DMS53 treated with DMSO at 0.1 percent for 48 hours (cell line): ENCODE results near the gene PCCA.

ENCODE experiments used
- DNase-seq: peaks from one replicate; lab custom pipeline; 2025; ENCODE audit not compliant: unreplicated experiment; lab: John Stamatoyannopoulos, UW

Gene PCCA

DNA sequence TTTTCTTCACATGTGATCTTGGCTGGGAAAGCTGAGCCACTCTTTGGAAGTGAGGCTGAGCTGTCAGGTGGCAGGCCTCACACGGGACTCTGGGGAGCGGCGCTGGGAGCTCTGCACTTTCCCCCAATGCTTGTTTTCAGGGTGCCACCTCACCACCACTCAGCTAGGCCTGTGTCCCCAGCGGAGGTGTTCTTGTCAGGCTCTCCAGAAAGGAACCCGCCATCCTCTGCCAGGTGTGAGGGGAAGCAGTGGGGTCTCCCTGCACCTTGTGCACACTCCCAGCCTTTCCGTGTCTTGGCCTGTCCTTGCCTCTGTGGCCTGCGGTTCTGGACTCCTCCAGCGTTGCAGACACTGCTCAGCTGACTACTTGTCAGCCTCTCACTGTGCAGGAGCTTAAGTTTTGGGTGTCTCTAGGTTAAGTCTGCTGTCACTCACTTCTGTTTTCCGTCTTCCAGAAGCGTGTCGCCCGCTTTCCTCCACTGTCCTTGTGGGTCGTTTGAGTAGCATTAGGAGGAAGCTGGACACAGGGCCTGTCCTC lies 447.8 kb downstream of the PCCA start:
- no peak for DNase-seq

DNA sequence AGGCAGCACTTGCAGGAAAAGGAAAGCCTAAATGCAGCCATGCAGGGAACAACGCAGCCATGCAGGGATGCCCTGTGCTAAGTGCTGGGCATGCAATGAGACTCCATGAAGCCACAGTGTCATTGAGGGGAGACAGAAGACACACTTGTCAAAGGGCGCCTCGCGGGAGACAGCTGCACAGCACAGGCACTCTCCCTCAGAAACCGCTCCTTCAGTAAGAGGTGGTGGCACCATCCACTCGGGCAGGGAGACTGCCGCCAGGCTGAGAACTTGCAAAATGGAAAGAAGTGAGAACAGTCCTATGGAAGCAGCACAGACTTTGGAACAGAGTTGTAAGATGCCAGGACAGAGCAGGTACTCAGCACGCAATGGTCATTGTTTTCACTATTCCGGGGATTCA lies 448.6 kb downstream of the PCCA start:
- DNase-seq, result no peak

- DNase-seq, result no peak
Observed at GRCh38 chr13:100537951-100538462, 449.1 kb downstream of the PCCA start.

DNA sequence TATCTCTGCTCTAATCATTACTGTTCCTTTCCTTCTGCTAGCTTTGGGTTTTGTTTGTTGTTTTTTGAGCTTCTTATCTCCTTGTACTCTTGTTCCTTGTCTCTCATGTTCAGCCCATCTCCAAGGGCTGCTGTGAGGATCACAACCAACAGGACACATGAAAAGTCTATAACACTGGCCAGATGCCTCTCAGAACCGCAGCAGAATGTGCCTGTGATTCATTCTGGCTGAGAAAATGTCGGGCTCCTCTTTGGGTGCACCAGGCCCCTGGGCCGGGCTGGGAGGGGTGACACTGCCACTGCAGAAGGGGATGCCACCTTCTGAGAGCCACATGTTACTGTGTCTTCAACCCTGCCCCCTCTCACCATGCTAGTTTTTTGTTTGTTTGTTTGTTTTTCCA lies 451.7 kb downstream of the PCCA start:
- no peak for DNase-seq

GRCh38 chr13:100541897-100542825 lies 453.3 kb downstream of the PCCA start:
- no peak for DNase-seq

DNA sequence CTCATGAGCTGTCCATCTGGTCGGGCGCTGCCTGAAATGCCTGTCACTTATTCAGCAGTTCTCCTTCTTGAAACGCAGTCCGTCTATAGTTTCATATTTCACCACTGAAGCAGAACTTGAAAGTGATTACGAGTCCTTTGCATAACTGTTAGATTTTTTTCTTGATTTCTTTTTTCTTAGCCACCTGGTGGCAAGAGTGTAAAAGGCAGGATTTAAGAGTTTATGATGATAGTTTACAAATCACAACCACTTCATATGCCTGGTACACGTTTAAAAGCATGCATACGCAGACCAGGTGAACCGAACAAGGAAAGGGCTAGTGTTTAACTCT lies 453.9 kb downstream of the PCCA start:
- no peak for DNase-seq

DNA sequence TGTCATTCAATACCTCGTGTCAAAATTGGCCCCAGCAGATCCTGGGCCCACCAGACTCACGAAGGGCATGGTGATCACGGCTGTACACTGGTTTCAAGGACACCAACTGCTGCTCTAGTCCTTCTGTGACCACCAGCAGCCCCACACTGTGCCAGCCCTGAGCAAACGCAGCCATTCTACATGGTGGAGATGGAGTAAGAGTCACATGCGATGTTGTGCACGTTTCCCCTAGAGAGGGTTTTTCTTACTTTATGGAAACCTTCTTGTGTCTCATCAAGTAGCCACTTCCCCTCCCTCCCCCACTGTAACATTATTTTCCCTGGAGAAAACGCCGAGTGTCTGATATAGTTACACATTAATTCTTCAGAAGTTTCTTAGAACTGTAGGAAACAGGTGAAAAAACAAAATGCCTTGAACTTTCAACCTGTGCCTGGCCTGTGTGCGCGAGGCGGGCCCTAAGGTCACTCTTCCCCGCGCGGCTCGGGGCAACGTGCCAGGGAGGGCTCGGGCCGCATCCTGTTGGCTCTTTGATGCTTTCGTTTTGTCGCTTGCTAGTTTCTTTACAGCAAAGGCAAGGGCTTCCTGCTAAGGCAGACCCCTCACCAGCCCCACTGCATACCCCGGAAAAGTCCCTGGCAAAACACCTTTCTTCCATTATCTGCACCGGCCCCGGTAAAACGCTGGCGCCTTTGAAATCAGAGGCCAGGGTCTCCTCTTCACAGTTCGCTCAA lies 455.1 kb downstream of the PCCA start:
- DNase-seq, result no peak

DNA sequence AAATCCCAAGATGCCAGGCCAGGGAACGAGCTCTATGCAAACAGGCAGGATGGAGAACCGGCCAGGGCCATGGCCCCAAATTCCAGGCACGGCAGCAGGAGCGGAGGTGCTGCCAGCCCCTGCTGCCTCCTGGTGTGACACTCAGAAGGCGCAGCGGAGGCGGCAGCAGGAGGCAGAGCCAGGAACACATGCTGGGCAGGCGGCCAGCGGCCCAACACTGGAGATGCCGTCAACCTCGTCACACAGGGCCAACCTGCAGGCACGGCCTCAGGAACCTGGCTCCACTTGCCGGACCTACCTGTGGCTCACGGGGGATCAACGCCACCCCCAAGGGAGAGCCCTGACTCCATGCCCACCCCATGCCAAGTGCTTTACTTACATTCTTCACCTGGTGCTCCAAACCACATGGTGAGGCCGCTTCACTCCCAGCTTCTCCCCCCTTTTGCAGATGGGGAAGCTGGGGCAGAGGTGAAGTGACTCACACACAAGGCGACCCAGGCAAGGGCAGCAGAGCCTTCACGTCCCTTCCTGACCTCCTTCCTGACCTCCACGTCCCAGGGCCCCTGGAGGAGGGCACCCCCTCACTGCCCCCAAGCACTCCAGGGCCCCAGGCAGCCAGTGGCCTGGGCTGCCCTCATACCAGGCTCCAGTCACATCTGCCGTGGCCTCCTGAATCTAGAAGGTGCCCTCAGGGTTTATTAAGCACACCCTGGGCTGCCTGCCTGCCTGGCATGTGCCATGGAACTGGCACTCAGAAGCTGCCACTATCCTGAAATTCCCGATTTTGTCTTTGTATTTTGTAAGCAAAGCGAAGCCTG lies 456.2 kb downstream of the PCCA start:
- no peak for DNase-seq

- DNase-seq, result no peak
Observed at GRCh38 chr13:100545684-100546061, 456.8 kb downstream of the PCCA start.

- no peak for DNase-seq
Observed at GRCh38 chr13:100546713-100547405, 458.0 kb downstream of the PCCA start.

- DNase-seq, result no peak
Observed at GRCh38 chr13:100547791-100548201, 458.9 kb downstream of the PCCA start.

DNA sequence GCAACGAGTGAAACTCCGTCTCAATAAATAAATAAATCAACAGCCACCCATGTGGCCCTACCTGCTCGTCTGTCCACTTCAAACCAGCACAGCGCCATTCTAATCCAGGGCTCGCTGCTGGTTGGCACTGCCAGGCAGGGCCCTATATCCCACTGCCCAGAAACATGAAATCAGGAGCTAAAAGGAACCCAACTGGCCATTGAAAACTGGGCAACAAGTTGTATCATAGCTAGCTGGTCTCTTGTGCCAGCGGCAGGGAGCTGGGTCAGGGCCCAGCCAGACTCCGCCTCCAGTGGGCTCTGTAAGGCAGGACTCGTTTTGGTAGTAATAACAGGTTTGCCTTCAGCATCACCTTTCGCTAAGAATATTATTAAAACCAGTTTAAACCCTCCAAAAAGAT lies 460.4 kb downstream of the PCCA start:
- no peak for DNase-seq

DNA sequence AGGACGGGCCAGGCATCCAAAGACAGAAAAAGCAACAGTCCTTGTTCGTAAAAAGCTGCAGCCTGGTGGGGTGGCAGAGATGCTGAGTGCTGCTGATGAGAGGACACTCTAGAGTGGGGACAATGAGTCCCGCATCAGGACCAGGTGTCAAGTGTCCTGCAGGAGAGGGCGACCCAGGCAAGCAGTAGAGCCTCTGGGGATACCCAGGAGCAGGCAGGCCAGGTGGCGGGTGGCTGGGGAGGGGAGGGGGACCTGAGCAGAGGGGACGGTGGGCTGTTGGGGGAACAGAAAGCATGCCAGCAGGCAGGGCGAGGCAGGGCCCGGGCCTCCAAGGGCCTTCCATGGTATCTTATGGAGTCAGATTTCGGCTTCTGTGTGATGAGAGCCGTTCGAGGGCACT lies 463.9 kb downstream of the PCCA start:
- no peak for DNase-seq

DNA sequence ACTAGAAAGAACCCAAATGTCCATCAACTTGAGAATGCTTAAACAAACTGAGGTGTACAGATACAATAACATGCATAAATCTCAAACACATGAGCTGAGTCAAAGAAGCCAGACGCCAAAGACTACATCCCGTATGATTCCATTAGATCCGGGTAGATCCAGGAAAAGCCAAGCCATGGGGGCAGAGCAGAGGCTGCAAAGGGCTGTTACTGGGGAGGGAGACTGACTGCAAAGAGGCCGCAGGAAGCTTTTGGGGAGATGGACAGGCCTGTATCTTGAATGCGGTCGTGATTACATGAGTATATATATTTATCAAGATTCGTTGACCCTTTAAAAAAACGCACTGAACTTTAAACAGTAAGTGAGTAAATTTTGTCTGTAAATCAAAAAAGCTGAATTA lies 471.0 kb downstream of the PCCA start:
- no peak for DNase-seq

DNA sequence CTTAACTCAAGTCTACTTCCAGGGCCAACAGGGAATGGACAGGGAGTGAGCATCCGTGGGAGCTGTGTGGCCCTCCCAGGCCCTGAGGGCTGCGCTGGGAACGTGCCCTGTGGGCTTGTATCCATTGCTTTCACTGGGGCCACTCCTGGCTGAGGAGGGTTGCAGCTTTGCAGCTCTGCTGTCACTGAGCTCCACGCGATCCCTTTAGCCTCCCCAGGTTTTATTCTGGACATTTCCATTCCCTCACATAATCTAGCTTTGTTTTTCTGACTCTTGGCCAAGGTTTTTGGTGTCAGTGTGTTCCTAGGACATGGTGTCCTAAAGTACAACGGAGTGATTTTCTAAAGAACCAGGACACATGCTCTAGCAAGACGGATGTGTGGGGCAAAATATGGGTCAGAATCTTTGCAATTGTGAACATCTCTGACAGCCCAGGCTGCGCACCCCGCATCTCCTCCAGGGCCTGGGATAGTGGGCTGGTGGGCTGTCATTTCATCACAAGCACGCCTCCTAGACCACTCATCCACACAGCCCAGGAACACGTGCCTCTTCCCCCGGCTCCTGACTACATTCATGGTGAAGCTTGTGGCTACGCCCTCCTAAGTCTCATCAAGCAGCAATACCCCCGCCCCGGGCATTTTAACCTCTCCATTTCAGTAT lies 471.7 kb downstream of the PCCA start:
- no peak for DNase-seq

DNA sequence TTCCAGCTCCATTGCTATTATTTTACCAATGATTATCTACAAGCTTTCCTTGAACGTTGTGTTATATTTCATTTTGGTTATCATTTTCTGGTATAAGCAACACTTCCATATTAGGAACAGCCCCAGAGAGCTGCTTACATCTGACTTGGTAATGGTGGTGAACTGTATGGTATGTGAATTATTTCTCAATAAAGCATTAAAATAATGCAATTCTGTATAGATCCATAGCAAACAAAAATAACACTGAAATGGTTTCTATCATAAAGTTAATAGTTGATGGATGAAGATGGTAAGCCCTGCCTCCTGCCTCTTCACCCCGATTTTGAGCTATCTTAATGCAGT lies 472.2 kb downstream of the PCCA start:
- DNase-seq, result no peak

DNA sequence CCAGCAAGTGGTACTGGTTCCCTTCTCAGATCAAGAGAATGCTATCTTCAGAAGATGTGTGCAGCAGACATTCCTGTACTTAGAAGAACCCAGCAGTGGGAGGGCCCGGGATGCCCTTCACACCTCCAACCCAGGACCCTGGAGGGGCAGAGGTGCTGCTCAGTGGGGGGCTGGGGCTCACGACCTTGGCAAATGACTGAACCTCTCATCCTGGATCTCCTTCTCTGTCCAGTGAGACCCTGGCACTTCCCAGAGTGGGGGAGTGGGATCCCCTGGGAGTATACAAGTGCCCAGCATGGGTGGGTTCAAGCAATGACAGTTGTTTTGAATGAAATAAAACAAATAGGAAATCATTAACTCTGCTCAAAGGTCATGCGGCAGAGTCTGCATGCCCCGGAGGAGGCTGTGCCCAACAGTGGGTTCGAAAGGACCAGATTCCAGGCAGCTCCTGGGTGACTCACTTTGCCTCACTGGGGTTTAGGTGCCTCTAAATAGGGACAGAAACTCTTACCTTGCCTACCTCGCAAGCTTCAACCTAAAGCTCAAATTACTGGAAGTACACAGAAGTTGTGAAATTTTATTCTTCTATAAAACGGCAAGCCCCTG lies 472.8 kb downstream of the PCCA start:
- no peak for DNase-seq

- no peak for DNase-seq
Observed at GRCh38 chr13:100563779-100564178, 474.9 kb downstream of the PCCA start.

GRCh38 chr13:100564444-100565223 lies 475.7 kb downstream of the PCCA start:
- no peak for DNase-seq
